Stimulated activated naive CD4-positive, alpha-beta T cell treated with Interleukin-2 at 50 U/mL for 16 hours (primary cell): ENCODE data around the gene NSD2.

Experiments
- DNase-seq: peaks from one replicate; lab custom pipeline; 2025; lab: John Stamatoyannopoulos, UW

Gene NSD2

GRCh38 chr4:1864076-1865008 is 6.9 kb upstream of the NSD2 start:
- DNase-seq, result no peak

- no peak for DNase-seq
Observed at GRCh38 chr4:1866189-1866661, 5.0 kb upstream of the NSD2 start.

DNA sequence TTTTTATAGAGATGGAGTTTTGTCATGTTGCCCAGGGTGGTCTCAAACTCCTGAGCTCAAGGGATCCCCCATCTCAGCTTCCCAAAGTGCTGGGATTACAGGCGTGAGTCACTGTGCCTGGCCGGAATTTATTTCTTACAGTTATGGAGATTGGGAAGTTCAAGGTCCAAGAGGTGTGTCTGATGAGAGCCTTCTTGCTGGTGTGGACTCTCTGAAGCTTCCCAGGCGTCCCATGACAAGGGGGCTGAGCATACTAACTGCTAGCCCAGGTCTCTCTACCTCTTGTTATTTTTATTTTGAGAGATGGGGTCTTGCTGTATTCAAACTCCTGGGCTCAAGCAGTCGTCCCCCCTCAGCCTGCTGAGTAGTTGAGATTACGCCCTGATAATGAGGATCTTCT is 2.9 kb upstream of the NSD2 start:
- no peak for DNase-seq

- no peak for DNase-seq
Observed at GRCh38 chr4:1868912-1869311, 2.3 kb upstream of the NSD2 start.

GRCh38 chr4:1869530-1870327 is 1.5 kb upstream of the NSD2 start:
- DNase-seq, result no peak

- peak; percentile 83 for DNase-seq
Observed at GRCh38 chr4:1870328-1870577, 940 bp upstream of the NSD2 start.

DNA sequence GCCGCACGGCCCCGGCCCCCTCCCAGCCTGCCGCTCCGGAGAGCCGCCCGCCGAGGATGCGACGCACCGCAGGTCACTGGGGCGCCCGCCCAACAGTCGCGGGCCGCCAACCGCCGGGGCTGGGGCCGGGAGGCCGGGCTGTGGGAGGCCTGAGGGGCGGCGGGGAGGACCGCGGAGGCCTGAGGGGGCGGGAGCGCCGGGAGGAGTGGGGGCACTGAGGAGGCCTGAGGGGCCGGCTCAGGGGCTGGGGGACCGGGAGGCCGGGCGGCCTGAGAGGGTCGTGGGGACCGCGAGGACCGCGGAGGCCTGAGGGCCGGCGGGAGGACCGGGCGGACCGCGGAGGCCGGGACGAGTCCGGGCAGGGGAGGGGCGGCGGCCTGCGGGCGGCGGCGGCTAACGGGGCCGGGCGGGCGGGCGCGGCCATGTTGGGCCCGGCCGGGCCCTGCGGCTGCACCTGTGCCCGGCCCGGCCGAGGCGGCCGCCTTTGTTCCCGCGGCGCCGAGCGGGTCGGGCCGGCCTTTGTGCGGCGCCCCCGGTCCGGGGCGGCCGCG is 353 bp downstream of the NSD2 start:
- no peak for DNase-seq

- no peak for DNase-seq
Observed at GRCh38 chr4:1872870-1873269, 1.7 kb downstream of the NSD2 start.

GRCh38 chr4:1873291-1873690 is 2.1 kb downstream of the NSD2 start:
- no peak for DNase-seq

GRCh38 chr4:1873776-1874175 is 2.6 kb downstream of the NSD2 start:
- DNase-seq, result no peak

DNA sequence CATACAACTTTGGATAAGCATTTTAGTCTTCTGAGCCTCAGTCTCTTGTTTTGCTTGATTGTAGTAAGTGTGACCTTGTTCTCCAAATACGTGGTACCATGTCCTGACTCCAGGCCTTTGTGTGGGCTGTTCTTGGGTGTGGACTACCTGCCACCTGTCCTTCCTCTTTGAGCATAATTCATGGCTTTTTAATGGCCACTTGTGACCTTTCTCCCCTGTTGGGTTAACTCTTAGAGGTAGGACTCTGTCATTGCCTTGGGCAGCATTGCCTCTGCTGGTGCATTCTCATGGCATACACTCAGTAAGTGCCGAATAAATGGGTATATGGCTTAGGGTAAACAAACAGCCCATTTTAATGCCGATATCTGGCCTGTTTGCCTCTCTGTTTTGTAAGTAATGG is 3.0 kb downstream of the NSD2 start:
- DNase-seq, result no peak

DNA sequence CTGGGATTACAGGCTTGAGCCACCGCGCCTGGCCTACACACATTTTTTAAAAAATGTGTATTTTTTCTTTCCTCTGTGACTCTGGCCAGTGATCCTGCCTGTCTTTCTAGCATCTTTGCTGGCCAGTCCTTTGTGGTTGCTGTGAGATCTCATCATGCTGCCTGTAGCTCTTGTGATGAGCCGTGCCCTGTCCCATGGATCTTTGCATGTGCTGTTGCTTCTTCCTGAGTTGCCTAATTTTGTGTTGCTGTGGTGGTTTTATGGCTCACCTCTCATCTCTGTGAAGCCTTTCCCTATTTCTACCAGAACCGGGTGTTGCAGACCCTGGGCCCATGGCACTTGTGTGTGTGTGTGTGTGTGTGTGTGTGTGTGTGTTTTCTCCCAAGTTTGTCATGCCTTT is 8.3 kb downstream of the NSD2 start:
- DNase-seq, result no peak

GRCh38 chr4:1880332-1880731 is 9.1 kb downstream of the NSD2 start:
- no peak for DNase-seq

DNA sequence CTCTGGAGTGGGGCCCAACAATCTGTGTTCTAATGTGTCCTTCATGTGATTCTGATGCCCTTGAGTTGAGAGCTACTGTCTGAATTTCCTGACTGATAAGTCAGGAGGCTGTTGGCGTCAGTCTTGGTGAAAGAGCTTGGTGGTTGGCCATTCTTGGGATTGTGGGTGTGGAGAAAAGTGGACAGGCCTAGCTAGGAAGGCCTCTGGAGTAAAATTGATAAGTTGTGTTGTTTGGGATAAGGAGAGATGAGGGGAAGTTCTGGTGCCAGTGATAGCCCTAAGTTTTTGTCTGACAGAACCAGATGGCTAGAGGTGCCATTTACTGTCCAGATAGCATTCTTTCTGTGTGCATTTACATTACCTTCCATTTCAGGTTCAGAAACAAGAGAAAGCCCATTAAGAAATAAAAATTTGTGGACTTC is 11.7 kb downstream of the NSD2 start:
- DNase-seq, result no peak

GRCh38 chr4:1883583-1883982 is 12.4 kb downstream of the NSD2 start:
- no peak for DNase-seq

DNA sequence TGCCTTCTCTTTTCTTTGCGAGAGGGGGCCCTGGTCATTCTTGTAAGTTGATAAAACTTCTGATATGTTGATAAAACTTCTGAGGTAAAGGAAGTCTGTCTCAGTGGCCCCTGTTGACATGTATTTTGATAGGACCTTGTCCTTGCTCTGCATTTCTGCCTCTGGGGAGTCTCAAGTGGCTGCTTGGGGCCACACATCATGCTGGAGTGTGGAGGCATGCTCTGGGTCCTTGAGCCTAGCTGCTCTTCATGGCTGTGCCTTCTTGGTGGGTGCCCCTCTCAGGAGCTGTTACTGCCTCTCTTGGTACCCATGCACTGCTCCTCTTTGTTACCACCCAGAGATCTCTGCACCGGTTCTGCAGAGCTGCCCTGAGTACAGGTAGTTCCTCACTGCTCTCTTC is 14.2 kb downstream of the NSD2 start:
- no peak for DNase-seq

DNA sequence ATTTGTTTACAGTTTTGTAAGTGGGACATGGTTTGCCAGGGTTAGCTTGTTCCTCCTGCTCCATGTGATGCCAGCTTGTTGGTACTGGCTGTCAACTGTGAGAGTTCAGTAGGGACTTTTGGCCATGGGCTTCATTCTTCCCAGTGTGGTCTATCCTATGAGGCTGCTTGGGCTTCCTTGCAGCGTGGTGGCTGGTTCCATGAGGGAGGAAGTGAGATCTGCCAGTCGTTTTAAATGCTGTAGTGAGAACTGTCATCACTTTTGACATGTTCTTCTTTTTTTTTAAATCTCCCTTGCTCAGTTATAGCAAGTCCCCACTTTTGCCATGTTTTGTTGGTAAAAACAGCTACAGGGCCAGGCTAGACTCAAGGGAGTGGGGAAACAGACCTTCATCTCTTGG is 15.9 kb downstream of the NSD2 start:
- no peak for DNase-seq

DNA sequence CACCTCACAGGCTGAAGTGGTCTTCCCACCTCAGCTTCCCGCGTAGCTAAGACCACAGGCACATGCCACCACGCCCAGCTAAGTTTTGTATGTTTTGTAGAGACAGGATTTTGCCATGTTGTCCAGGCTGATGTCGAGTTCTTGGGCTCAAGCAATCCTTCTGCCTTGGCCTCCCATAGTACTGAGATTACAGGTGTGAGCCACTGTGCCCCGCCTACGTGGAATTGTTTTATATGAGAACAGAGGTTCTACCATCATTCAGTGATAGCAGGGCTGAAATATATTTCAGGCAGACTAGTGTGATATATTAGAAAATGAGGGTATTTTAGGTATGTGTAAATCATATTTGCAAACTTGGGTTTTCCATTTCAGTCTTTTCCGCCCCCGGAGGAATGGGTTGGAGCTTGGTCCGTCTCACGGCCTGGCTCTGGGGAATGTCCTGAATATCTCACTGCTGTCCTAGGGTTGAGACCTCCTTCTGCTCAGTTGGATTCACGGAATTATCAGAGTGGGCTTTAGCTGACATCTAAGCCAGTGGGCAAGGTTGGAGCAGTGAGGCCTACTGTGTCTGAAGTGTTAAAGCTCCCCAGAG is 19.9 kb downstream of the NSD2 start:
- no peak for DNase-seq

DNA sequence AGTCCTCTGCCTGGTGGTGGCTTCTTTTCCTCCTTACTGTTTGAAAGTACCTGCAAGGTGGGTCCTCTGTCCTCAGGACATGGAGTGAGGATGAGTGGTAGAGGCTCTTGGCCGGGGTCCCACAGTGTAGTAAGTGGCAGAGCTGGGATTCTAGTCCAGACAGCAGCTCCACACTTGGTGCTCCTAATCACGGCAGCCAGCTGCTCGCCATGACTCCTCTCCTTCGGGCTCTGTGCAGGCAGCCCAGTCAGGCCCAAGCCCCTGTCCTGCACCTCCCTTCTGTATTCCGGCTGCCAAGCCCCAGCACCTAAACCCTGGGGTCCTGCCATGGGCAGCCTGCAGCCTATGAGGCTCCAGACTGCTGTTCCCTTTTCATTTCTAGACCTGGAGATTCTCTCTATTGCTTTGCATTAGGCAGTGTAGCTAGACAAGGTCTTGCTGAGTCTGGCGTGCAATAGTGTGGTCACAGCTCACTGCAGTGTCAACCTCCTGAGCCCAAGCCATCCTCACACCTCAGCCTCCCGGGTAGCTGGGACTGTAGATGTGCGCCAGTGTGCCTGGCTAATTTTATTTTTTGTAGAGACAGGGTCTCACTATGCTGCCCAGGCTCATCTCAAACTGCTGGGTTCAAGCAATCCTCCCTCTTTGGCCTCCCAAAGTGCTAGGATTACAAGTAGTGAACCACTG is 24.9 kb downstream of the NSD2 start:
- DNase-seq, result no peak

DNA sequence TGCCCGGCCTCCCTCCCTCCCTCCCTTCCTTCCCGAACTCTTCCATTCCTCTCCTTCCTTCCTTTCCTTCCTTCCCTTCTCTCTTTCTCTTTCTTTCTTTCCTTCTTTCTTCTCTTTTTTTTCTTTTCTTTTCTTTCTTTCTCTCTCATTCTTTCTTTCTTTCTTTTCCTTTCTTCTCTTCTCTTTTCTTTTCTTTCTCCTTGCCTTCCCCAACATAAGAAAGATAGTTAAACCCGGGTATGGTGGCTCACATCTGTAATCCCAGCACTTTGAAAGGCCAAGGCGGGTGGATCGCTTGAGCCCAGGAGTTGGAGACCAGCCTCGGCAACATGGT is 25.4 kb downstream of the NSD2 start:
- DNase-seq, result no peak

- DNase-seq, result no peak
Observed at GRCh38 chr4:1898007-1898406, 26.8 kb downstream of the NSD2 start.

- no peak for DNase-seq
Observed at GRCh38 chr4:1898681-1899080, 27.5 kb downstream of the NSD2 start.
